ENCODE data around the gene FBXW5. TPM values are rescaled to one million over a fixed set of nuclear protein-coding genes. Genes with fewer than 3 reads are reported as not detected.

The FBXW5 gene
- total RNA-seq, 2 donors from 2014 or later = 203 to 233 TPM

- no peaks in the 10 kb centered on the region for H3K27me3 ChIP-seq
- no peak overlapping the region for H3K4me3 ChIP-seq
- H3K4me1 ChIP-seq = peaks cover 0 to 9% of the 10 kb centered on the region in 2 donors
- no peak for DNase-seq (ENCODE audit: low spot score)
- no peak overlapping the region for H3K27ac ChIP-seq
- TF ChIP-seq CTCF (IDR thresholded peaks at IDR 0.05) = no peak
- no peaks in the 10 kb centered on the region for H3K9me3 ChIP-seq
- H3K36me3 ChIP-seq = no peaks in the 10 kb centered on the region
Measured at GRCh38 chr9:136958473-136958872, 13.9 kb upstream of the FBXW5 start.

- DNase-seq (ENCODE audit: low spot score) = no peak
- TF ChIP-seq CTCF (IDR thresholded peaks at IDR 0.05) = no peak
Measured at GRCh38 chr9:136957901-136958300, 13.4 kb upstream of the FBXW5 start.

GRCh38 chr9:136957461-136957860 is 12.9 kb upstream of the FBXW5 start:
- no peaks in the 10 kb centered on the region for H3K36me3 ChIP-seq
- DNase-seq (ENCODE audit: low spot score) = no peak
- no peak overlapping the region for H3K27ac ChIP-seq
- H3K9me3 ChIP-seq = no peaks in the 10 kb centered on the region
- H3K4me3 ChIP-seq = no peak overlapping the region
- H3K27me3 ChIP-seq = no peaks in the 10 kb centered on the region
- H3K4me1 ChIP-seq = peaks cover 0 to 15% of the 10 kb centered on the region in 2 donors
- TF ChIP-seq CTCF (IDR thresholded peaks at IDR 0.05) = no peak

More at GRCh38 chr9:136957901-136958300, 13.4 kb upstream of the FBXW5 start:
- Histone ChIP-seq H3K4me3 (no peak overlapping the region), H3K4me1 (peaks cover 0 to 11% of the 10 kb centered on the region in 2 donors), H3K27me3 (no peaks in the 10 kb centered on the region), H3K9me3 (no peaks in the 10 kb centered on the region), H3K36me3 (no peaks in the 10 kb centered on the region), H3K27ac (no peak overlapping the region)

- H3K36me3 ChIP-seq = no peaks in the 10 kb centered on the region
- no peaks in the 10 kb centered on the region for H3K27me3 ChIP-seq
- H3K4me1 ChIP-seq = peaks cover 0 to 22% of the 10 kb centered on the region in 2 donors
- H3K9me3 ChIP-seq = no peaks in the 10 kb centered on the region
- DNase-seq (ENCODE audit: low spot score) = no peak
- no peak overlapping the region for H3K4me3 ChIP-seq
- H3K27ac ChIP-seq = no peak overlapping the region
- TF ChIP-seq CTCF (IDR thresholded peaks at IDR 0.05) = no peak
Measured at GRCh38 chr9:136956604-136957003, 12.1 kb upstream of the FBXW5 start.

- Histone ChIP-seq H3K9me3 (no peaks in the 10 kb centered on the region), H3K36me3 (no peaks in the 10 kb centered on the region), H3K4me1 (peaks cover 0 to 22% of the 10 kb centered on the region in 2 donors), H3K27me3 (no peaks in the 10 kb centered on the region), H3K27ac (no peak overlapping the region), H3K4me3 (no peak overlapping the region)
- TF ChIP-seq CTCF (IDR thresholded peaks at IDR 0.05) = no peak
- DNase-seq (ENCODE audit: low spot score) = no peak
Measured at GRCh38 chr9:136955943-136956335, 11.4 kb upstream of the FBXW5 start.

GRCh38 chr9:136955202-136955942 is 10.8 kb upstream of the FBXW5 start:
- DNase-seq (ENCODE audit: low spot score) = no peak
- TF ChIP-seq CTCF (IDR thresholded peaks at IDR 0.05) = no peak
- H3K27me3 ChIP-seq = no peaks in the 10 kb centered on the region

More at GRCh38 chr9:136955202-136955942, 10.8 kb upstream of the FBXW5 start:
- peaks cover 0 to 28% of the 10 kb centered on the region in 2 donors for H3K4me1 ChIP-seq
- H3K9me3 ChIP-seq = no peaks in the 10 kb centered on the region
- H3K4me3 ChIP-seq = no peak overlapping the region
- H3K27ac ChIP-seq = no peak overlapping the region
- no peaks in the 10 kb centered on the region for H3K36me3 ChIP-seq
